ENCODE data around the gene NPTX1. TPM values are rescaled to one million over a fixed set of nuclear protein-coding genes. Genes with fewer than 3 reads are reported as not detected.
A peak's percentile ranks its signal among the peaks of the same experiment; 100 is the strongest.

The NPTX1 gene
- total RNA-seq, 3 donors from 2014 or later (not counting 1 experiment from before 2014, with no cell fraction given) = 1.0 to 2.2 (median 2.2) TPM

- H3K27ac ChIP-seq (ENCODE audit: low read length) = no peak overlapping the region
- Mint-ChIP-seq H3K27ac (peak overlapping the region in 1 of 2 donors; percentile 80), H3K9me3 (no peaks in the 10 kb centered on the region), H3K4me1 (peaks cover 14 to 24% of the 10 kb centered on the region in 2 donors), H3K4me3 (peak overlapping the region; percentile 57), H3K36me3 (no peaks in the 10 kb centered on the region), H3K27me3 (ENCODE audit: low read depth in 2 of 2) (no peaks in the 10 kb centered on the region)
- peaks cover 40% of the 10 kb centered on the region for H3K4me1 ChIP-seq (ENCODE audit: control insufficient read depth, insufficient read depth, low read length)
- no peak overlapping the region for H3K4me3 ChIP-seq (ENCODE audit: low read length)
- no peaks in the 10 kb centered on the region for H3K9me3 ChIP-seq (ENCODE audit: control insufficient read depth, insufficient read depth, low read length)
- intact Hi-C loops (cut with micrococcal nuclease) = loop anchor here (10.0 kb wide), 1 partner anchor 681 kb away; no protein-coding TSS in a partner anchor
- no peaks in the 10 kb centered on the region for H3K36me3 ChIP-seq (ENCODE audit: control insufficient read depth, insufficient read depth, low read length)
- H3K27me3 ChIP-seq (ENCODE audit: control insufficient read depth, insufficient read depth, low read length) = no peaks in the 10 kb centered on the region
- no peak for TF ChIP-seq CTCF (IDR thresholded peaks at IDR 0.05)
- ATAC-seq = no peak
- WGBS (ENCODE audit: insufficient coverage) = 76% methylated on average over 13 of the region's 13 CpGs
- no peak for DNase-seq
Observed at GRCh38 chr17:80423536-80424225, 52.7 kb downstream of the NPTX1 start.

- Mint-ChIP-seq H3K27me3 (ENCODE audit: low read depth in 2 of 2) (no peaks in the 10 kb centered on the region), H3K4me1 (peaks cover 14 to 27% of the 10 kb centered on the region in 2 donors), H3K4me3 (no peak overlapping the region), H3K27ac (no peak overlapping the region), H3K36me3 (no peaks in the 10 kb centered on the region), H3K9me3 (no peaks in the 10 kb centered on the region)
- no peak overlapping the region for H3K27ac ChIP-seq (ENCODE audit: low read length)
- ATAC-seq (no peak), DNase-seq (no peak)
- 83% methylated on average over 20 of the region's 20 CpGs for WGBS (ENCODE audit: insufficient coverage)
- peaks cover 40% of the 10 kb centered on the region for H3K4me1 ChIP-seq (ENCODE audit: control insufficient read depth, insufficient read depth, low read length)
- no peaks in the 10 kb centered on the region for H3K9me3 ChIP-seq (ENCODE audit: control insufficient read depth, insufficient read depth, low read length)
- no peak overlapping the region for H3K4me3 ChIP-seq (ENCODE audit: low read length)
- no peaks in the 10 kb centered on the region for H3K27me3 ChIP-seq (ENCODE audit: control insufficient read depth, insufficient read depth, low read length)
- intact Hi-C loops (cut with micrococcal nuclease) = loop anchor here (10.0 kb wide), 1 partner anchor 682 kb away; no protein-coding TSS in a partner anchor
- TF ChIP-seq CTCF (IDR thresholded peaks at IDR 0.05) = no peak
- no peaks in the 10 kb centered on the region for H3K36me3 ChIP-seq (ENCODE audit: control insufficient read depth, insufficient read depth, low read length)
Observed at GRCh38 chr17:80422981-80423380, 53.4 kb downstream of the NPTX1 start.

GRCh38 chr17:80422276-80422675, 54.1 kb downstream of the NPTX1 start:
- H3K36me3 Mint-ChIP-seq = no peaks in the 10 kb centered on the region
- no peaks in the 10 kb centered on the region for H3K36me3 ChIP-seq (ENCODE audit: control insufficient read depth, insufficient read depth, low read length)
- no peaks in the 10 kb centered on the region for H3K27me3 ChIP-seq (ENCODE audit: control insufficient read depth, insufficient read depth, low read length)
- H3K27ac Mint-ChIP-seq = no peak overlapping the region
- 89% methylated on average over 18 of the region's 18 CpGs for WGBS (ENCODE audit: insufficient coverage)
- no peak overlapping the region for H3K4me3 Mint-ChIP-seq
- no peaks in the 10 kb centered on the region for H3K9me3 Mint-ChIP-seq
- H3K27me3 Mint-ChIP-seq (ENCODE audit: low read depth in 2 of 2) = no peaks in the 10 kb centered on the region
- no peak overlapping the region for H3K4me3 ChIP-seq (ENCODE audit: low read length)
- DNase-seq = no peak
- peaks cover 40% of the 10 kb centered on the region for H3K4me1 ChIP-seq (ENCODE audit: control insufficient read depth, insufficient read depth, low read length)
- no peak for ATAC-seq
- peaks cover 14 to 30% of the 10 kb centered on the region in 2 donors for H3K4me1 Mint-ChIP-seq
- intact Hi-C loops (cut with micrococcal nuclease) = loop anchor here (10.0 kb wide), 1 partner anchor 683 kb away; no protein-coding TSS in a partner anchor
- no peak for TF ChIP-seq CTCF (IDR thresholded peaks at IDR 0.05)
- H3K27ac ChIP-seq (ENCODE audit: low read length) = no peak overlapping the region
- no peaks in the 10 kb centered on the region for H3K9me3 ChIP-seq (ENCODE audit: control insufficient read depth, insufficient read depth, low read length)
